ENCODE results near the gene FLNB. TPM values are rescaled to one million over a fixed set of nuclear protein-coding genes. Genes with fewer than 3 reads are reported as not detected.
A peak's percentile ranks its signal among the peaks of the same experiment; 100 is the strongest.

Gene FLNB
- total RNA-seq, 4 donors from 2014 or later = 60.2 to 138 (median 96.2) TPM

DNA sequence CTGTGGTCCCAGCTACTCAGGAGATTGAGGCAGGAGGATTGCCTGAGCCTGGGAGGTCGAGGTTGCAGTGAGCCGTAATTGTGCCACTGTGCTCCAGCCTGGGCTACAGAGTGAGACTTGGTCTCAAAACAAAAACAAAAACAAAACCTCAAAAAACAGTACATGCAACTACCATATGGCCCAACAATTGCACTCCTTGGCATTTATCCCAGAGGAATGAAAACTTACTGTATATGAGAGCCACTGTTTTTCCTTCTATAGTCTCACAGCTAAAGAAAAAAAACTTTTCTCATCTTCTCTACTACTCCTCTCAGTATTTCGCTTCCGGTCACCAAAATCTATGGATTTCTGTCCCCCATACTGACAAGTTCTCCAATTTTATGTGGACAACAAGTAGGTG is 84.3 kb downstream of the FLNB start:
- Histone ChIP-seq H3K9me3 (no peaks in the 10 kb centered on the region), H3K27ac (no peak overlapping the region), H3K36me3 (peaks cover 0 to 41% of the 10 kb centered on the region in 2 donors), H3K27me3 (no peaks in the 10 kb centered on the region), H3K4me3 (no peak overlapping the region), H3K4me1 (peaks cover 0 to 26% (median 0%) of the 10 kb centered on the region in 3 donors)
- TF ChIP-seq POLR2A (IDR thresholded peaks at IDR 0.05) (no peak), EP300 (IDR thresholded peaks at IDR 0.05) (no peak), CTCF (IDR thresholded peaks at IDR 0.05) (no peak)
- ATAC-seq = no peak
- WGBS, 2 donors (ENCODE audit: low coverage in 1 of 2) = 94 to 96% methylated on average over 4 of the region's 4 CpGs

GRCh38 chr3:58093574-58094195 is 85.5 kb downstream of the FLNB start:
- Histone ChIP-seq H3K27me3 (no peaks in the 10 kb centered on the region), H3K4me3 (no peak overlapping the region), H3K4me1 (peaks cover 0 to 21% (median 0%) of the 10 kb centered on the region in 3 donors), H3K9me3 (no peaks in the 10 kb centered on the region), H3K27ac (no peak overlapping the region), H3K36me3 (peaks cover 0 to 45% of the 10 kb centered on the region in 2 donors)
- 72 to 88% methylated on average over 6 of the region's 8 CpGs for WGBS, 2 donors (ENCODE audit: low coverage in 1 of 2)
- ATAC-seq = no peak
- no peak for TF ChIP-seq CTCF (IDR thresholded peaks at IDR 0.05)
- no peak for TF ChIP-seq POLR2A (IDR thresholded peaks at IDR 0.05)
- TF ChIP-seq POLR2AphosphoS5 (IDR thresholded peaks at IDR 0.05) = no peak
- TF ChIP-seq EP300 (IDR thresholded peaks at IDR 0.05) = no peak

- Histone ChIP-seq H3K36me3 (peaks cover 0 to 53% of the 10 kb centered on the region in 2 donors), H3K27ac (peak overlapping the region in 2 of 4 donors; percentile 29 to 36), H3K4me1 (peaks cover 0 to 24% (median 0%) of the 10 kb centered on the region in 3 donors), H3K4me3 (no peak overlapping the region), H3K9me3 (no peaks in the 10 kb centered on the region), H3K27me3 (no peaks in the 10 kb centered on the region)
- ATAC-seq = no peak
- WGBS, 2 donors (ENCODE audit: low coverage in 1 of 2) = 87 to 93% methylated on average over 2 to 3 of the region's 8 CpGs
- TF ChIP-seq CTCF (IDR thresholded peaks at IDR 0.05) (no peak), POLR2A (IDR thresholded peaks at IDR 0.05) (no peak), POLR2AphosphoS5 (IDR thresholded peaks at IDR 0.05) (no peak)
Measured at GRCh38 chr3:58094657-58095056, 86.4 kb downstream of the FLNB start.

- WGBS, 2 donors (ENCODE audit: low coverage in 1 of 2) = 53 to 64% methylated on average over 3 to 5 of the region's 6 CpGs
- TF ChIP-seq POLR2AphosphoS5 (IDR thresholded peaks at IDR 0.05) = peak; percentile 84
- no peak for TF ChIP-seq CTCF (IDR thresholded peaks at IDR 0.05)
- TF ChIP-seq EP300 (IDR thresholded peaks at IDR 0.05) = no peak
- no peak for TF ChIP-seq POLR2A (IDR thresholded peaks at IDR 0.05)
- Histone ChIP-seq H3K36me3 (peaks cover 0 to 62% of the 10 kb centered on the region in 2 donors), H3K9me3 (no peaks in the 10 kb centered on the region), H3K27ac (peak overlapping the region in 2 of 4 donors; percentile 29 to 36), H3K27me3 (no peaks in the 10 kb centered on the region), H3K4me3 (no peak overlapping the region), H3K4me1 (peaks cover 0 to 28% (median 0%) of the 10 kb centered on the region in 3 donors)
- peak; percentile 59 for ATAC-seq
Measured at GRCh38 chr3:58095603-58096138, 87.4 kb downstream of the FLNB start.

DNA sequence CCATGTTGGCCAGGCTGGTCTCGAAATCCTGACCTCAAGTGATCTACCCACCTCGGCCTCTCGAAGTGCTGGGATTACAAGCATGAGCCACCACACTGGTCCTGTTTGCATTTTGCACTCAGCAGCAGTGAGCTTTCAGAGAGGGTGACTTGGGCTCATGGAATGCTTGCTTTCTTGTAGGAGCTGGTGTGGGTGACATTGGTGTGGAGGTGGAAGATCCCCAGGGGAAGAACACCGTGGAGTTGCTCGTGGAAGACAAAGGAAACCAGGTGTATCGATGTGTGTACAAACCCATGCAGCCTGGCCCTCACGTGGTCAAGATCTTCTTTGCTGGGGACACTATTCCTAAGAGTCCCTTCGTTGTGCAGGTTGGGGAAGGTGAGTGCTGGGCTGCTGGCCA is 90.3 kb downstream of the FLNB start:
- Histone ChIP-seq H3K4me3 (no peak overlapping the region), H3K36me3 (peaks cover 0 to 90% of the 10 kb centered on the region in 2 donors), H3K27ac (no peak overlapping the region), H3K27me3 (no peaks in the 10 kb centered on the region), H3K4me1 (peaks cover 0 to 48% (median 6%) of the 10 kb centered on the region in 3 donors), H3K9me3 (no peaks in the 10 kb centered on the region)
- TF ChIP-seq POLR2A (IDR thresholded peaks at IDR 0.05) (no peak), EP300 (IDR thresholded peaks at IDR 0.05) (no peak), POLR2AphosphoS5 (IDR thresholded peaks at IDR 0.05) (no peak), CTCF (IDR thresholded peaks at IDR 0.05) (no peak)
- 76 to 88% methylated on average over 4 to 8 of the region's 8 CpGs for WGBS, 2 donors (ENCODE audit: low coverage in 1 of 2)
- ATAC-seq = no peak
